Measurements from ENCODE around the gene DENND6B. TPM values are rescaled to one million over a fixed set of nuclear protein-coding genes. Genes with fewer than 3 reads are reported as not detected.

Gene DENND6B
- total RNA-seq, 6 experiments from 2014 or later, result 0.98 to 4.1 (median 1.9) TPM

DNA sequence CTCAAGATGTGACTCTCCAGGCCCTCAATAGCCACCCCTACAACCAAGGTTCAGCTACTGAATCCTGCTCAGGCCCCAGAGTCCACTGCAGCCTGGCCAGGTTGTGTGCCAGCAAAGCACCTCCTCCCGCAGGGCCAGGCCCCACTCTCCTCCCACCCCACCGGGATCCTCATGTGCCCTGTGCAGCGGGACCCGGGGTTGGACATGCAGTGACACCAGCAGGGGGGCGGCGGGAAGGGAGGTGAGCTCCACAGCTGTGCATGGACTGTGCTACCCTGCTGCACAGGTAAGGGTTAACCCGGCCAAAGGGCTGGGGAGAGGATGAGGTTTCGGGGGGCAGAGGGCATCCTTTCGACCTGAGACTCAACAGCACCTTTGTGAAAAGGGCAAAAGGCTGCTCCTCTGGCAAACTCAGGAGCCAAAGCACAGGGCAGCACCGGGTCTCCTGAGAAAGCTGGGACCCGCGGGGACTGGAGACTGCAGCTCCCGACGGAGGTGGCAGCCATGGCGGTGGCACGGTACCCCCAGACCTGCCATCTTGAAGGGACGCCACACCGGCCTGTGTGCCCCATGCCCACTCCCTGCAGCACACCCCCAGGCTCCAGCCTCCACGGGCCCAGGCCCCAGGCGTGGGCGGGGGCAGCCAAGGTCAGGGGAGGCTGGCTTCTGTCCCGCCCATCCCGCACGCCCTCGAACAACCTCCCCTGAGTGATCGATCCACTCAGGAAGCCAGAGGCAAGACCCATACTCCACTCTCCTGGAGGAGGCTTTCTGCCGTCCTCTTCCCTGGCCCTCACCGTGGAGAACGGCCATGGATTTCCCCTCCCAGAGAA lies 29.9 kb downstream of the DENND6B start:
- Histone ChIP-seq H3K36me3 (no peaks in the 10 kb centered on the region), H3K4me1 (peaks cover 0 to 89% (median 41%) of the 10 kb centered on the region in 4 donors), H3K27ac (peak overlapping the region in 1 of 3 donors; percentile 70), H3K4me3 (peak overlapping the region in 2 of 3 donors; percentile 75), H3K27me3 (no peaks in the 10 kb centered on the region), H3K9me3 (no peaks in the 10 kb centered on the region)
- DNase-seq (peak in 2 of 3 donors; percentile 83 to 85), ATAC-seq (peak; percentile 2 to 34 (median 18))
- WGBS (ENCODE audit: insufficient coverage, low coverage, low lambda C conversion rate, missing lambda C conversion rate), result 23% methylated on average over 12 of the region's 29 CpGs
- intact Hi-C loops (cut with DNase I), result no loop called here
- no peak for TF ChIP-seq POLR2A (IDR thresholded peaks at IDR 0.05)
- TF ChIP-seq, protein P1, sequence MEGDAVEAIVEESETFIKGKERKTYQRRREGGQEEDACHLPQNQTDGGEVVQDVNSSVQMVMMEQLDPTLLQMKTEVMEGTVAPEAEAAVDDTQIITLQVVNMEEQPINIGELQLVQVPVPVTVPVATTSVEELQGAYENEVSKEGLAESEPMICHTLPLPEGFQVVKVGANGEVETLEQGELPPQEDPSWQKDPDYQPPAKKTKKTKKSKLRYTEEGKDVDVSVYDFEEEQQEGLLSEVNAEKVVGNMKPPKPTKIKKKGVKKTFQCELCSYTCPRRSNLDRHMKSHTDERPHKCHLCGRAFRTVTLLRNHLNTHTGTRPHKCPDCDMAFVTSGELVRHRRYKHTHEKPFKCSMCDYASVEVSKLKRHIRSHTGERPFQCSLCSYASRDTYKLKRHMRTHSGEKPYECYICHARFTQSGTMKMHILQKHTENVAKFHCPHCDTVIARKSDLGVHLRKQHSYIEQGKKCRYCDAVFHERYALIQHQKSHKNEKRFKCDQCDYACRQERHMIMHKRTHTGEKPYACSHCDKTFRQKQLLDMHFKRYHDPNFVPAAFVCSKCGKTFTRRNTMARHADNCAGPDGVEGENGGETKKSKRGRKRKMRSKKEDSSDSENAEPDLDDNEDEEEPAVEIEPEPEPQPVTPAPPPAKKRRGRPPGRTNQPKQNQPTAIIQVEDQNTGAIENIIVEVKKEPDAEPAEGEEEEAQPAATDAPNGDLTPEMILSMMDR (IDR thresholded peaks at IDR 0.05), result no peak

DNA sequence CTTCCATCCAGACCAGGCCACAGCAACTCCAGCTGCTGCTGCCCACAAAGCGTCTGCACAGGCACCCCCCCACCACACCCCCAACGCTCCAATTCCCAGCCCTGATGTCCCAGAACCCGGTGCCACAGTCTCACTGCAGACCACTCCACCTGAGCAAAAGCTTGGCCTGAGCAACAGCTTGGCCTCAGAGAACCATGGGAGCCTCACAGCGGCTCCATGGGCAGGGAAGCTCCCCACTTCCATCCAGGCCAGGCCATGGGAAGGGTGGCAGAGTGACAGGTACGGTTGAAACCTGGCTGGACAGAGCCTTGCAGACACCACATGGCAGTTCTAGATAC lies 32.5 kb downstream of the DENND6B start:
- no peaks in the 10 kb centered on the region for H3K9me3 ChIP-seq
- peaks cover 0 to 11% (median 8%) of the 10 kb centered on the region in 4 donors for H3K36me3 ChIP-seq
- H3K4me3 ChIP-seq, result peak overlapping the region; percentile 39 to 49 (median 46)
- whole genome bisulfite sequencing (ENCODE audit: insufficient coverage, low coverage, low lambda C conversion rate, missing lambda C conversion rate), result 0% methylated on average over 1 of the region's 5 CpGs
- no peak for TF ChIP-seq POLR2A (IDR thresholded peaks at IDR 0.05)
- TF ChIP-seq, protein P1 (IDR thresholded peaks at IDR 0.05), result no peak
- H3K4me1 ChIP-seq, result peaks cover 0 to 70% (median 34%) of the 10 kb centered on the region in 4 donors
- DNase-seq, result no peak
- intact Hi-C loops (cut with DNase I), result no loop called here
- H3K27ac ChIP-seq, result peak overlapping the region; percentile 66 to 77 (median 76)
- no peaks in the 10 kb centered on the region for H3K27me3 ChIP-seq
- peak in 2 of 4 donors; percentile 1 for ATAC-seq

DNA sequence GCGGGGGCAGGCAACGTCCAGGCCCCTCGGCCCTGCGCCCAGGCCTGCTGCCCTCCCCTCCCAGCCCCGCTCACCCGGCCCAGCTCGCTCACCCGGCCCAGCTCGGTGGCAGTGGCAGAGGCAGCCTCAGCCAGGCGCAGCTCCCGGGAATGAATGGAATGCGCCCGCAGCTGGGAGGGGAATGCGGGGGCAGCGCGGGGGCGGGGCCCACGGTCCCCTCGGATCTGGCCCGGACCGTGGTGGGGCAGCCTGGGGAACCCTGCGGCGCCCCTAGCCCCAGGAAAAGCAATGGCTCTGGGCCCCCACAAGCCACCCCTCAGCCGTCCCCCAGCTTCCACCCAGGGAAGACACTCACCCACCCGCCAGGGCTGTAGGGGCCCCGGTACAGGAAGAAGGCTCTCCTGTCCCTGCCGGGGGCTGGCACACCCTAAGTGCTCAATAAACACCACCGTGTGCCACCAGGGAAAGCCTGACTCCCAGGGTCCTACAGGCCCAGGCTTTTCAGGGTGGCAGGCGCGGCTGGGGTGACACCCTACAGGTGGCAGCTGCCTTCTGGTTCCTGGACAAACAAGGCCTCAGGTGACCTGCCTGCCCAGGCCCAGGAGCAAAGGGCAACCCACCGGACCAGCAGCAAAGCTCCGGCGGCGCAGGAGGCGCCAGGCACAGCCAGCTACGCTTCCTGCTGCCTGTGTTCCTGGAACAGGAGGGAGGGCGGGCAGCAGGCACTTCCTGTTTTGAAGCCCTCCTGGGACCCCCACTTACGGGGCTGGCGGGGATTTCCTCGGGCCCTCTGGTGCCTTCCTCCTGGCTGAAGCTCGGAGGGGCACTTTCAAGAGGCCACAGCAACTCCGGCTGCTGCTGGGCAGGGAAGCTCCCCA lies 33.1 kb downstream of the DENND6B start:
- Histone ChIP-seq H3K4me1 (peaks cover 0 to 67% (median 33%) of the 10 kb centered on the region in 4 donors), H3K4me3 (peak overlapping the region; percentile 39 to 49 (median 46)), H3K27ac (peak overlapping the region; percentile 66 to 77 (median 76)), H3K27me3 (no peaks in the 10 kb centered on the region), H3K36me3 (peaks cover 2 to 17% (median 13%) of the 10 kb centered on the region in 4 donors), H3K9me3 (no peaks in the 10 kb centered on the region)
- DNase-seq (peak; percentile 89 to 95 (median 93)), ATAC-seq (peak; percentile 79 to 85 (median 82))
- 0% methylated on average over 5 of the region's 42 CpGs for WGBS (ENCODE audit: insufficient coverage, low coverage, low lambda C conversion rate, missing lambda C conversion rate)
- TF ChIP-seq POLR2A (IDR thresholded peaks at IDR 0.05), result peak; percentile 70
- TF ChIP-seq, protein P1 (IDR thresholded peaks at IDR 0.05), result peak in 1 of 4 donors; percentile 16
- intact Hi-C loops (cut with DNase I), result no loop called here

DNA sequence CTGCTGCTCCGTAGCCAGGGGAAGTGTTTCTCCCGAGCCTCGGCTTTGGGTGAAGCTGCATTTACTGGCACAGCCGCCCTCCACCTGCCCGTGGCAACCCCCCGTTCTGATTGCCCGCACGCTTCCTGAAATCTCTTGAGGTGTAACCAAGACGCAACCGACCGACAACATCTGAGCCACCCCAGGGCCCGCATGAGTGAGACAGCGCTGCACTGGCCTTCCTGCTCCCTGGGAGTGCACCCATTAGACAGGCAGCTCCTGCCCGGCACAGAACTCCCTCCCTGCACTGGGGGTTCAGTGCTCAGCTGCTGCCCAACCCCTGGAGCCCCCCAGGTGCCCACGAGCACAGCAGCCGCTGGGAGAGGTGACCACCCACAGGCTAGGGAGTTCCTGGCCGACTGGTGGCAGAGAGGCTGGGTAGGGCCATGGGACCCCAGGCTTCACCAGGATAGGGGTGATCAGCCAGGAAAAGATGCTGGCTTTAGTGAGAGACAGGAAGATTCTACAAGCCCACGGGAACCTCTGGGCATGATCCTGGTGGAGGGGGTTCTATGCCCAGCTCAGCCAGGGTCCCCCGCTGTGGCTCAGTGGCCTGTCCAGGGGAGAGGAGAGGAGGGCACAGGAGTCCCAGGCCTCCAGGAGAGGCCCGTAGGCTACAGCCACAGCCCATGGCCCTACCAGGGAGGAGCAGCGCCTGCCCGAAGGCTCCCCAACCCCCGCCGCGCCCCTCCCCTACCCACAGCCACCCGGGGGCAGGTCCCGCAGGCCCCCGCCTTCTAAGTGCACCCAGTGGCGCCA lies 34.0 kb downstream of the DENND6B start:
- ATAC-seq, result no peak
- Histone ChIP-seq H3K36me3 (peaks cover 6 to 25% (median 18%) of the 10 kb centered on the region in 4 donors), H3K4me3 (peak overlapping the region; percentile 39 to 49 (median 46)), H3K9me3 (no peaks in the 10 kb centered on the region), H3K27ac (peak overlapping the region; percentile 66 to 77 (median 76)), H3K27me3 (no peaks in the 10 kb centered on the region), H3K4me1 (peaks cover 0 to 59% (median 28%) of the 10 kb centered on the region in 4 donors)
- intact Hi-C loops (cut with DNase I), result no loop called here
- DNase-seq, result no peak
- 20% methylated on average over 6 of the region's 29 CpGs for WGBS (ENCODE audit: insufficient coverage, low coverage, low lambda C conversion rate, missing lambda C conversion rate)
- TF ChIP-seq POLR2A (IDR thresholded peaks at IDR 0.05), result no peak
- TF ChIP-seq, protein P1 (IDR thresholded peaks at IDR 0.05), result no peak
